Measurements from ENCODE around the gene IL21R.

Gene IL21R

DNA sequence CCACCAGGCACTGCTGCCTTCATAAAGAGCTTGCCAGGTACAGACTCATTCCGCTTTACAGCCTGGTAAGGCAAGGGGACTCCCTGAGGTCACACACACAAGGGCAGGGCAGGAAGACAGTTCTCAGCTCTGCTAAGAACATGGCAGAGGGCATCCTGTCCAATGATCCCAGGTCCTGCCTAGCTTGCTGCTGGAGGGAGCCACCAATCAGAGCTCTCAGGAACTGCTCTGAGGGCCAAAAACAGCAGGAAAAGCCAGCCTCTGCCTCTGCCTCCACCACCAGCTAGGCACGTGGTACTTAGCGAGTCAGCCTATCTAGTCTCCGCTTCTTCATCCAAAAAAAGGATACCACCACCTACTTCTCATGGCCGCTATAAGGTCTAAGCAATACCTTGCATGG is 81.7 kb downstream of the IL21R start:
- H3K9me2 ChIP-seq (replicated peaks; ENCODE audit: insufficient read depth, low read length): no peaks in the 10 kb centered on the region
- no peaks in the 10 kb centered on the region for H3K27me3 ChIP-seq (replicated peaks; ENCODE audit: insufficient read depth, low read length)
- H3K36me3 ChIP-seq (replicated peaks; ENCODE audit: insufficient read depth, low read length): peaks cover 3% of the 10 kb centered on the region; the same call in 1 of the 2 replicates
- DNase-seq: no peak
- no peaks in the 10 kb centered on the region for H4K20me1 ChIP-seq (ENCODE audit: insufficient read depth, low read length)
- H3K27ac ChIP-seq (ENCODE audit: low read length): no peak overlapping the region
- no peak overlapping the region for H3K4me3 ChIP-seq (ENCODE audit: low read length)
- H3K4me1 ChIP-seq (ENCODE audit: low read length): no peaks in the 10 kb centered on the region
- H3F3A ChIP-seq (ENCODE audit: insufficient read depth, low read length): no peaks in the 10 kb centered on the region
- no peak for TF ChIP-seq EZH2phosphoT487 (IDR thresholded peaks at IDR 0.05; ENCODE audit: low read length)
- TF ChIP-seq, protein P1, sequence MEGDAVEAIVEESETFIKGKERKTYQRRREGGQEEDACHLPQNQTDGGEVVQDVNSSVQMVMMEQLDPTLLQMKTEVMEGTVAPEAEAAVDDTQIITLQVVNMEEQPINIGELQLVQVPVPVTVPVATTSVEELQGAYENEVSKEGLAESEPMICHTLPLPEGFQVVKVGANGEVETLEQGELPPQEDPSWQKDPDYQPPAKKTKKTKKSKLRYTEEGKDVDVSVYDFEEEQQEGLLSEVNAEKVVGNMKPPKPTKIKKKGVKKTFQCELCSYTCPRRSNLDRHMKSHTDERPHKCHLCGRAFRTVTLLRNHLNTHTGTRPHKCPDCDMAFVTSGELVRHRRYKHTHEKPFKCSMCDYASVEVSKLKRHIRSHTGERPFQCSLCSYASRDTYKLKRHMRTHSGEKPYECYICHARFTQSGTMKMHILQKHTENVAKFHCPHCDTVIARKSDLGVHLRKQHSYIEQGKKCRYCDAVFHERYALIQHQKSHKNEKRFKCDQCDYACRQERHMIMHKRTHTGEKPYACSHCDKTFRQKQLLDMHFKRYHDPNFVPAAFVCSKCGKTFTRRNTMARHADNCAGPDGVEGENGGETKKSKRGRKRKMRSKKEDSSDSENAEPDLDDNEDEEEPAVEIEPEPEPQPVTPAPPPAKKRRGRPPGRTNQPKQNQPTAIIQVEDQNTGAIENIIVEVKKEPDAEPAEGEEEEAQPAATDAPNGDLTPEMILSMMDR (IDR thresholded peaks at IDR 0.05; ENCODE audit: low read length): no peak
- no peak for TF ChIP-seq EZH2 (optimal IDR thresholded peaks at IDR 0.05; ENCODE audit: low read depth, low read length)
- no peak overlapping the region for H3K4me2 ChIP-seq (ENCODE audit: low read depth, low read length)
- no peak overlapping the region for H3K9ac ChIP-seq (ENCODE audit: low read length)
- H3K9me3 ChIP-seq (replicated peaks; ENCODE audit: insufficient read depth, low read length): no peaks in the 10 kb centered on the region
- no peaks in the 10 kb centered on the region for H3K79me2 ChIP-seq (ENCODE audit: low read length)
- H2AFZ ChIP-seq (ENCODE audit: low read length): no peak overlapping the region

DNA sequence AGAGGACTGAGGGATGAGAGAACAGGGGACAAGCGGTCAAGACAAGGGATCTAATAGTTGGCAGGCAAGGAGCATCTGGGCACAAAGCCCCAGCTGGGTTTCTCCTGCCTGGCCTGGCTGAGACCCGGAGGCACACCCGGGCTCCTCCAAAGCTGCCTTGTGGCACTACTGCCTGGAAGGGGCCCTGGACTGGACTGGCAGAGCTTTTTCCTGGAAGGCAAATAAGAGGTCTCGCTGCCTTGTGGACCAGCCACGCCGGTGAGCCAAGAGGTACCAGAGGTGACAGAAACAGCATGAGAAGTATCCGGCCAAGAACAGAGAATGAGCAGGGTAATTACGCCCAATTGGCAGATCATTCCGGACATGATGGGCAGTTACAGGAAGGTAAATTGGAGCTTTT is 83.2 kb downstream of the IL21R start:
- Histone ChIP-seq H3K27me3 (replicated peaks; ENCODE audit: insufficient read depth, low read length) (no peaks in the 10 kb centered on the region), H3K9me2 (replicated peaks; ENCODE audit: insufficient read depth, low read length) (no peaks in the 10 kb centered on the region), H4K20me1 (ENCODE audit: insufficient read depth, low read length) (no peaks in the 10 kb centered on the region), H2AFZ (ENCODE audit: low read length) (no peak overlapping the region), H3F3A (ENCODE audit: insufficient read depth, low read length) (no peaks in the 10 kb centered on the region), H3K4me1 (ENCODE audit: low read length) (no peaks in the 10 kb centered on the region), H3K4me3 (ENCODE audit: low read length) (no peak overlapping the region), H3K4me2 (ENCODE audit: low read depth, low read length) (no peak overlapping the region), H3K27ac (ENCODE audit: low read length) (no peak overlapping the region), H3K79me2 (ENCODE audit: low read length) (no peaks in the 10 kb centered on the region), H3K9ac (ENCODE audit: low read length) (no peak overlapping the region), H3K9me3 (replicated peaks; ENCODE audit: insufficient read depth, low read length) (no peaks in the 10 kb centered on the region), H3K36me3 (replicated peaks; ENCODE audit: insufficient read depth, low read length) (peaks cover 3% of the 10 kb centered on the region; the same call in 1 of the 2 replicates)
- TF ChIP-seq EZH2 (optimal IDR thresholded peaks at IDR 0.05; ENCODE audit: low read depth, low read length) (no peak), EZH2phosphoT487 (IDR thresholded peaks at IDR 0.05; ENCODE audit: low read length) (no peak)
- TF ChIP-seq, protein P1 (IDR thresholded peaks at IDR 0.05; ENCODE audit: low read length): no peak
- no peak for DNase-seq

DNA sequence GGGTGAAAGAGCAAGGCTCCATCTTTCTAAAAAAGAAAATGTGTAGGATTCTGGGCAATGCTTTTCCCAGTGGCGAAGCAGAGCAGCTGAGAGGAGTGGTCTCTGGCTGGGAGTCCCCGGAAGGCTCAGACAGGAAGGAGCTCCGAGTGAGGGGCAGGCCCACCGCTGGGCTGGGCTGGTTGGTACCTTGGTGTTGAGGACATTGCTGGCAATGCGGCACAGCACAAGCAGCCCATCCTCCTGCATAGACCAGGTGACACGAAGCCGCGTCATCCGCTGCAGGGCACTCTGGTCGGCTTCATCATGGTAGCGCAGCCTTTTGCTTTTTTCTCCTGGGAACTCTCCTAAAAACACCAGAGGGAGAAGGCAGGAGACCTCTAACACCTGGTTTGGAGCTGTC is 83.8 kb downstream of the IL21R start:
- H3K4me2 ChIP-seq (ENCODE audit: low read depth, low read length): no peak overlapping the region
- H4K20me1 ChIP-seq (ENCODE audit: insufficient read depth, low read length): no peaks in the 10 kb centered on the region
- no peaks in the 10 kb centered on the region for H3K4me1 ChIP-seq (ENCODE audit: low read length)
- no peaks in the 10 kb centered on the region for H3K27me3 ChIP-seq (replicated peaks; ENCODE audit: insufficient read depth, low read length)
- no peak overlapping the region for H2AFZ ChIP-seq (ENCODE audit: low read length)
- no peaks in the 10 kb centered on the region for H3K9me3 ChIP-seq (replicated peaks; ENCODE audit: insufficient read depth, low read length)
- H3K4me3 ChIP-seq (ENCODE audit: low read length): no peak overlapping the region
- no peak overlapping the region for H3K27ac ChIP-seq (ENCODE audit: low read length)
- no peaks in the 10 kb centered on the region for H3F3A ChIP-seq (ENCODE audit: insufficient read depth, low read length)
- TF ChIP-seq, protein P1 (IDR thresholded peaks at IDR 0.05; ENCODE audit: low read length): no peak
- TF ChIP-seq EZH2 (optimal IDR thresholded peaks at IDR 0.05; ENCODE audit: low read depth, low read length): no peak
- no peak for TF ChIP-seq EZH2phosphoT487 (IDR thresholded peaks at IDR 0.05; ENCODE audit: low read length)
- peaks cover 3% of the 10 kb centered on the region; the same call in 1 of the 2 replicates for H3K36me3 ChIP-seq (replicated peaks; ENCODE audit: insufficient read depth, low read length)
- no peaks in the 10 kb centered on the region for H3K9me2 ChIP-seq (replicated peaks; ENCODE audit: insufficient read depth, low read length)
- H3K79me2 ChIP-seq (ENCODE audit: low read length): no peaks in the 10 kb centered on the region
- no peak overlapping the region for H3K9ac ChIP-seq (ENCODE audit: low read length)
- no peak for DNase-seq

All from MM.1S (cell line).